Thymus (tissue), 11 donors: ENCODE results near the gene KAZN. TPM values are rescaled to one million over a fixed set of nuclear protein-coding genes. Genes with fewer than 3 reads are reported as not detected.
"Not testable (repeated sequence)": the region's sequence is repeated elsewhere in the genome, so short reads cannot be mapped to it uniquely, and the experiment has no call there.

Source experiments
- DNase-seq, 9 donors: peaks; one replicate each; pipeline ENCODE4 v3.0.0-alpha.2; 2013; ENCODE audit warnings: low spot score in 9 of 9, low read depth in 6 of 9, missing footprints in 1 of 9
- H3K27ac ChIP-seq, 2 donors: one replicate each; pipeline ENCODE4 v1.5.1; 2013; ENCODE audit warnings: control low read depth in 1 of 2, low read depth in 1 of 2, low read length in 1 of 2, mild to moderate bottlenecking in 1 of 2, moderate library complexity in 1 of 2
- H3K27me3 ChIP-seq, 2 donors: one replicate each; pipeline ENCODE4 v1.5.1; 2013; ENCODE audit warnings: low read length in 1 of 2; ENCODE audit not compliant: control insufficient read depth in 2 of 2, insufficient read depth in 1 of 2
- H3K36me3 ChIP-seq, 2 donors: one replicate each; pipeline ENCODE4 v1.5.1; 2013; ENCODE audit warnings: low read length in 1 of 2, mild to moderate bottlenecking in 1 of 2, moderate library complexity in 1 of 2; ENCODE audit not compliant: control insufficient read depth in 2 of 2, insufficient read depth in 2 of 2
- H3K4me1 ChIP-seq, 2 donors: one replicate each; pipeline ENCODE4 v1.5.1; 2013; ENCODE audit warnings: low read length in 2 of 2; ENCODE audit not compliant: control insufficient read depth in 2 of 2, insufficient read depth in 2 of 2
- H3K4me3 ChIP-seq, 2 donors: one replicate each; pipeline ENCODE4 v1.5.1; 2013; ENCODE audit warnings: low read length in 2 of 2, control low read depth in 1 of 2, mild to moderate bottlenecking in 1 of 2
- H3K9me3 ChIP-seq, 2 donors: one replicate each; pipeline ENCODE4 v1.5.1; 2013; ENCODE audit warnings: low read length in 1 of 2, mild to moderate bottlenecking in 1 of 2; ENCODE audit not compliant: control insufficient read depth in 2 of 2, insufficient read depth in 1 of 2
- WGBS: extraction: QIAGEN DNeasy Blood & Tissue Kit; methylation state at CpG from one replicate; pipeline ENCODE4 v1.1.7; 2013; 5-methylcytosine and 5-hydroxymethylcytosine counted together
- polyA plus RNA-seq: library from polyadenylated mRNA; stranded (reverse); fragments of 200-250 nt; gene quantifications from one replicate; pipeline ENCODE4 v1.2.3, GENCODE V29; 2013
- total RNA-seq: library from RNA; stranded (reverse); fragments of 120-200 nt; gene quantifications from one replicate; pipeline ENCODE4 v1.2.4, GENCODE V29; 2013
- donor health status: healthy.

KAZN gene
- total and polyA plus RNA-seq, 2 donors, result 1.3 to 5.7 TPM

- WGBS, result 21% methylated on average over 18 of the region's 18 CpGs
- peak in 8 of 9 donors; percentile 35 to 79 (median 52) for DNase-seq
- no peaks in the 10 kb centered on the region for H3K36me3 ChIP-seq
These were observed 530.2 kb downstream of the KAZN start for GRCh38 chr1:15128520-15129313.

GRCh38 chr1:15129944-15130343, 531.5 kb downstream of the KAZN start:
- WGBS, result 83% methylated on average over 4 of the region's 4 CpGs

More at GRCh38 chr1:15128520-15129313, 530.2 kb downstream of the KAZN start:
- no peaks in the 10 kb centered on the region for H3K27me3 ChIP-seq
- no peaks in the 10 kb centered on the region for H3K4me1 ChIP-seq
- H3K27ac ChIP-seq, result no peak overlapping the region
- H3K9me3 ChIP-seq, result no peaks in the 10 kb centered on the region
- no peak overlapping the region for H3K4me3 ChIP-seq

GRCh38 chr1:15130607-15131006, 532.1 kb downstream of the KAZN start:
- no peaks in the 10 kb centered on the region for H3K9me3 ChIP-seq
- DNase-seq, result no peak
- WGBS, result 96% methylated on average over 3 of the region's 3 CpGs
- no peaks in the 10 kb centered on the region for H3K4me1 ChIP-seq
- no peak overlapping the region for H3K27ac ChIP-seq
- H3K4me3 ChIP-seq, result no peak overlapping the region
- no peaks in the 10 kb centered on the region for H3K27me3 ChIP-seq
- H3K36me3 ChIP-seq, result no peaks in the 10 kb centered on the region

More at GRCh38 chr1:15129944-15130343, 531.5 kb downstream of the KAZN start:
- H3K36me3 ChIP-seq, result no peaks in the 10 kb centered on the region
- H3K4me1 ChIP-seq, result no peaks in the 10 kb centered on the region
- H3K9me3 ChIP-seq, result no peaks in the 10 kb centered on the region
- no peak overlapping the region for H3K27ac ChIP-seq
- H3K4me3 ChIP-seq, result no peak overlapping the region
- no peak for DNase-seq
- H3K27me3 ChIP-seq, result no peaks in the 10 kb centered on the region

GRCh38 chr1:15132965-15133364, 534.5 kb downstream of the KAZN start:
- Histone ChIP-seq H3K4me1 (no peaks in the 10 kb centered on the region), H3K36me3 (no peaks in the 10 kb centered on the region), H3K27ac (no peak overlapping the region), H3K4me3 (no peak overlapping the region), H3K9me3 (no peaks in the 10 kb centered on the region), H3K27me3 (peaks cover 0 to 3% of the 10 kb centered on the region in 2 donors)
- no peak for DNase-seq
- 96% methylated on average over 2 of the region's 2 CpGs for WGBS

- no peak for DNase-seq
- peaks cover 0 to 3% of the 10 kb centered on the region in 2 donors for H3K27me3 ChIP-seq
- no peak overlapping the region for H3K4me3 ChIP-seq
- H3K4me1 ChIP-seq, result no peaks in the 10 kb centered on the region
- WGBS, result 73% methylated on average over 2 of the region's 2 CpGs
- H3K36me3 ChIP-seq, result no peaks in the 10 kb centered on the region
- H3K9me3 ChIP-seq, result no peaks in the 10 kb centered on the region
- H3K27ac ChIP-seq, result no peak overlapping the region
These were observed 535.8 kb downstream of the KAZN start for GRCh38 chr1:15134285-15134684.

GRCh38 chr1:15135604-15136003, 537.1 kb downstream of the KAZN start:
- H3K36me3 ChIP-seq, H3K27me3 ChIP-seq, DNase-seq, H3K4me1 ChIP-seq, H3K27ac ChIP-seq, H3K4me3 ChIP-seq, H3K9me3 ChIP-seq: not testable (repeated sequence)
- WGBS, result 38% methylated on average over 10 of the region's 10 CpGs

GRCh38 chr1:15137809-15138208, 539.3 kb downstream of the KAZN start:
- H3K9me3 ChIP-seq, result no peaks in the 10 kb centered on the region
- H3K4me3 ChIP-seq, result no peak overlapping the region
- WGBS, result 57% methylated on average over 6 of the region's 6 CpGs
- H3K27ac ChIP-seq, result no peak overlapping the region
- no peaks in the 10 kb centered on the region for H3K36me3 ChIP-seq
- DNase-seq, result no peak
- peaks cover 0 to 3% of the 10 kb centered on the region in 2 donors for H3K4me1 ChIP-seq
- H3K27me3 ChIP-seq, result peaks cover 0 to 7% of the 10 kb centered on the region in 2 donors

GRCh38 chr1:15139654-15140350, 541.3 kb downstream of the KAZN start:
- Histone ChIP-seq H3K36me3 (no peaks in the 10 kb centered on the region), H3K27ac (no peak overlapping the region), H3K9me3 (no peaks in the 10 kb centered on the region), H3K4me3 (no peak overlapping the region), H3K4me1 (peaks cover 0 to 3% of the 10 kb centered on the region in 2 donors), H3K27me3 (peaks cover 0 to 7% of the 10 kb centered on the region in 2 donors)
- WGBS, result 66% methylated on average over 15 of the region's 15 CpGs
- no peak for DNase-seq

GRCh38 chr1:15141935-15142539, 543.6 kb downstream of the KAZN start:
- no peaks in the 10 kb centered on the region for H3K9me3 ChIP-seq
- no peak overlapping the region for H3K4me3 ChIP-seq
- WGBS, result 7% methylated on average over 6 of the region's 6 CpGs
- peak in 1 of 9 donors; percentile 19 for DNase-seq
- H3K36me3 ChIP-seq, result no peaks in the 10 kb centered on the region
- H3K27me3 ChIP-seq, result peaks cover 0 to 4% of the 10 kb centered on the region in 2 donors
- peaks cover 0 to 3% of the 10 kb centered on the region in 2 donors for H3K4me1 ChIP-seq
- H3K27ac ChIP-seq, result no peak overlapping the region
